ENCODE data around the gene KIAA2012.

DNA sequence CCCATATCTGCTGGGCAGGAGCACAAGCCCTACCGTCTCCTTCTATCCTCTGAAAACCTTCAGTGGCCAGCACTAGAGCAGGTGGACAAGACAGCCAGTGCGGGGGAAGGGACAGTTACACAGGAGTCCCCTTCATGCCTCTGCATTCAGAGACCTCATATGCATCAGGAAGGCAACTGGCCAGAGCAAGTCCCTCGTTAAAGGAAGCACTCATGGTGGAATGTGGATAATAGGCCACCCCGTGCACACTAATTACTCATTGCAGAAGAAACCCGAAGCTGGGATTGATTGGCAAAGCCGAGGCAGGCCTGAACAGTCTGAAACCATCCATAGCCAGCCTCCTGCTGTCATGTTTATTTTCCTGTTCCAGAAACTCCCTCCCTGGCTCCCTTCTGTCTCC, 11.2 kb downstream of the KIAA2012 start:
- TF ChIP-seq EZH2 (optimal IDR thresholded peaks at IDR 0.05; ENCODE audit: low read depth, low read length) (no peak), CTCF (IDR thresholded peaks at IDR 0.05; ENCODE audit: low read length) (no peak)
